GM12872 (cell line): ENCODE measurements around the gene CEACAM4.

ENCODE experiments used
- CTCF ChIP-seq: IDR thresholded peaks from 3 replicates; pipeline ENCODE4 v1.5.1; 2011; ENCODE audit warnings: low read depth, mild to moderate bottlenecking, low read length, moderate library complexity; ENCODE audit not compliant: insufficient read depth

Gene CEACAM4

GRCh38 chr19:41578886-41579285, 48.0 kb downstream of the CEACAM4 start:
- TF ChIP-seq CTCF, result no peak

- no peak for TF ChIP-seq CTCF
These were observed 49.0 kb downstream of the CEACAM4 start for GRCh38 chr19:41577833-41578232.

- no peak for TF ChIP-seq CTCF
These were observed 49.6 kb downstream of the CEACAM4 start for GRCh38 chr19:41577144-41577830.

- TF ChIP-seq CTCF, result no peak
These were observed 50.9 kb downstream of the CEACAM4 start, which contains the start of gene CEACAM21 for GRCh38 chr19:41575998-41576397. TSS of gene CEACAM21 (plus strand) at chr19:41576166. CDS start at chr19:41576275, 109 bp downstream.

- peak; percentile 91 for TF ChIP-seq CTCF
These were observed 56.2 kb downstream of the CEACAM4 start for GRCh38 chr19:41570639-41571112.

- TF ChIP-seq CTCF, result no peak
These were observed 56.7 kb downstream of the CEACAM4 start for GRCh38 chr19:41570179-41570578.

- TF ChIP-seq CTCF, result no peak
These were observed 57.3 kb downstream of the CEACAM4 start for GRCh38 chr19:41569481-41570150.
